Stimulated activated CD4-positive, alpha-beta T cell treated with anti-CD3 and anti-CD28 coated beads, Interleukin-15, amount 100 ng/mL, for 48 hours (primary cell): ENCODE results near the gene TLR10.

Experiments used
- DNase-seq, 2 donors: peaks; one replicate each; pipeline ENCODE4 v3.0.0-alpha.2; 2020; ENCODE audit warnings: low read depth in 2 of 2

Gene TLR10

DNA sequence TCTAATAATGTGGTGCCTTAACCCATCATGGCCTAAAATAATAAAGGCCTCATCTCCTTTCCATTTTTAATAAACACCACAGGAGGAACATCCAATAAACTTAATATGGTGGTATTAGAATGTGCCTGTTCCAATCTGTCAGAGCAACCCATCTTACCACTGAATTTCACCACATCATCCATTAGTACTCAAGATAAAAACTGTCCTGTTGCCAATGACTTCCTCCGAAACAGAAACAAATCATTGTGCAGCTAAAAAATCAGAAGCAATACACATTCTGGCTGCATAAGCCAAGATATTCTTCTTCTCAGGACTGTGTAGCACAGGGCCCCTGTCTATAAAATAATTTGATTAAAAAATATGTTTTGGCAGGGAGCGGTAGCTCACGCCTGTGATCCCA lies 18.5 kb downstream of the TLR10 start:
- DNase-seq: no peak

DNA sequence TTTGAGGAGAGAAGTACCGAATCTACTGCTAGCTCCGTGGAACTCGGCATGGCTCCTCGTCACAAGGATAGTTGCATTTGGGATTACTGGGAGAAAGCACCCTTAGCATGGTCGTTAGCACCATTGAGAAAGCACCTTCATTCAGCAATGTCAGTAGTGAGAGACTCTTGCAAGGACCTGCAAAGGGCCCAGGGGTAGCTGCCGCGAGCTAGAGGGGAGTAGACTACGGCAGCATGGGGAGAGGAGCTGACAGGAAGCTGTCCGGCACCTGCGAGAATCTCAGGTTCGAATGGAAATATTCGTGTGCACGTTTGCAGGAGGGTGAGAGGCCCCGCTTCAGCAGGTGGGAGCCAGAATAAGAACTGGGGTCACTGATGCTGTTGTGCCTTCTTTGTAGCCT lies 20.2 kb downstream of the TLR10 start:
- no peak for DNase-seq

DNA sequence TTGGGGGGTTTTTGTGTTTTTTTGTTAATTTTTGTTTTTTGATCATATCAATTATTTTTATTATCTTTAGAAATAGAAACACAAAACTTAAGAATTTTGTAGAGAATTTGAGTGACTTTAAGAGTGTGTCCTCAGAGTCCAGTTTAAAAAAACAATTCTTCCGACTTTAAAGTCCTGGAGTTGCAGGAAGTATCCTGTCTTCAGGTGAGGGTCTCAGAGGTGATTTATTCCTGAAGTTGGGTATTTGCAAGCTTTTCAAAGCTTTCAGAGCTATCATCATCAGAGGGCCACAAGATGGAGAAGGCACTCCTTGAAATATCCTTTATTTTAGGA lies 23.0 kb downstream of the TLR10 start:
- no peak for DNase-seq

DNA sequence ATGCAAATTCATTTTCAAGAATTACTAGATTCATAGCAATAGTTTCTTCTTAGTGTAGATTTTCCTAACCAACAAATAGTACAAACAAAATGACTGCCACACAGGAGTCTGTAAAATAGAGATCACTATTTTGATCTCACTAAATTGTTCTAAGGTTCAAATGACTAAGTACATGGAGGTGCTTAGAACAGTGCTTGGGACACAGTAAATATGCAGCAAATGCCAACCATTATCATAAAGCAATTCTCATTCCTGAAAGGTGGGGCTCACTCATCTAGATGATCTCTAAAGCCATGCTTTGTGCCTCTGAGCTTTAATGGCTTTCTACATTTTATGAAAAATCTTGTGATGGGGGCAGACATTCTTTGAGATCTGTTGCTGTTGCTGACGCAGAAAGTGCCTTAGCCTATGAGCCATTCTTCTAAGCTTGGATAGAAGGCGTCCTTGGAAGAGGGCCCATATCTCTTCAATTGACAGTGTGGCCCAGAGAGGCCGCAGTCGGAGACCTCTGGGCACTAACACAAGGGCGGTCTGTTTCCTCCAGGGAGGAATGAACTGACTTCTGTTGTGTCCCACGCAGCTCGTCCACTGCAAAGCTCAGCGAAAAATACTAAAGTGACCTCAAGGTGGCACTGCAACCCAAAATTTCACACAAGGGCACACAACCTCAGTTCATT lies 23.5 kb downstream of the TLR10 start:
- DNase-seq: peak; percentile 29 to 33

DNA sequence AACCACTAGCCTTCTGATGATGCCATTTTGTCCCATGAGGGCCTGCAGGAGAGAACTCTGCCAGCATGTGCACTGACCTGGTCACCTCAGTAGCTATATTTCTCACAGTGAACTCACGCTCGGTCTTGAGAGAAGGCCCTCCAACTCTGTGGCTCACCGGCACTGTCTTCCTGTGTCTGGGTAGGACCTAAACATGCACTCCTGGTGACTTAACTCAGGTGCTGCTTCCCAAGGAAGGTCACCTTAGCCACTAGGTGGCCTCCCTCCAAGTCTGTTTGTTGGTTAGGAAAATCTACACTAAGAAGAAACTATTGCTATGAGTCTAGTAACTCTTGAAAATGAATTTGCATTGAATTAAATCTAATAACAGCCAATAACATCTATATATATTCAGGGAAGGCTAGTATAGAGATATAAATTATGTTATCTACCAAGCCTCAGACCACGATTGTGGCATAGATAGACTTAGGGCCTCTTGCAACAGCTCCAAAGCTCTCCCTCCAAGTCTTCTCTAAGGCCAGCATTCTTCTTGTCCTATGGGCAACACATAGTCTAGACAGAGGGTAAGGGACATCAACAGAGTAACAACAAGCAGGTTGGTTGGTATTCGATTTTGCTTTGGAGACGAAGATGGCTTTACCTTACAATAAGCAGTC lies 24.7 kb downstream of the TLR10 start:
- no peak for DNase-seq

DNA sequence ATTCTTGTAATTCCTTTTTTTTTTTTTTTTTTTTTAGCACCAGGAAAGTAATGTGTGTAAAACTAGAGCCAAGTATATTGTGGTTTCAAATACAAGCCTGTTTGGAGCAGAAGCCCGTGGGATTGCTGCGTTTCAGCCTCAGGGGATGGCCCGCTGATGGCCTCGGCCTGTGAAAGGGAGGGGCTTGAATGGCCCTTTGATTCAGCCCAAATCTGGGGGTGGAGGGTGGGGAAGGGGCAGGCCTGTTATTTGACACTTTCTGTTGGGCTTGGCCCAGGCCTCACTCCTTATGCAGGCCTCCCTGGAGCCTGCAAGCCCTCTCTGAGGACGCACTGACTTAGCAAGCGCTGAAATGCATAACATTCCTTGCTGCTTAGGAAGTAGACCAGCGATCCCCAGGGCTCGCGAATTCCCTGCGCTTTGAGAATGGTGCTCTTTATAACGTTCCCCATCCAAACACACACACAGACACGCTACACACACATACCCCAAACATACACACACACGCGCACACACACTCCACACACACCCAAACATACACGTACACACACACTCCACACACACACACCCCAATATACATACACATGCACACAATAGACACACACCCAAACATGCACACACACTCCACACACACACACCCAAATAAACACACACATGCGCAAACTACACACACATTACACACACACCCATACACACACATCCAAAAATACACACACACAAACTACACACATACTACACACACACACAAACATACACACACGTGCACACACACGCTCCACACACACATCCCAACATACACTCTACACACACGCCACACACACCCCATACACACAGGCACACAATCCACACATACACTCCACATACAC lies 29.6 kb downstream of the TLR10 start:
- DNase-seq: no peak

DNA sequence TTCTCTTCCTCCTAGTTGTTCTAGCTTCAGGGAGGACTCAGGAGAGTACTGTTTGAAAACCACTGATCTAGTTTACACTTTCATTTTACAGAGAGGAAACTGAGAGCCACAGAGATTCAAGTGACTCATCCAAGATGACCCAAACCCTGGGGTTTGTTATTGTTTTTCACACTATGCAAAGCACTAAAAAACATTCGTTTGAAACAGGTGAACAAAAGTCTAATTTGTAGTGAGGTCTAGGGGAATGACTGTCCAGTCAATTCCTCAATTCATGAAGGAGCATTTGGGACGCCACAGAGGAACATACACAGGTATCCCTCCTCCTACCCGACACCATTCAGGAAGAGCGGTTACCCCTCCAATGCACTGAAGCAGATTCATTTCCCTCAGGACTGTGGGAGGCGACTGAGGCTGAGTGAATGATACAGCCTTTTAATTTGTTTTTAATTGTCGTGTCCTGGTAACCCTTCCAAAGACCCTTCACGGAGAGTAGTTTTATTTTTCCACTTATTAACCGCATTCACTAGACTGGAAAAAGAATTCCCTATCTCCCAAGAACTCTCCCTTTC lies 30.3 kb downstream of the TLR10 start:
- DNase-seq: no peak

DNA sequence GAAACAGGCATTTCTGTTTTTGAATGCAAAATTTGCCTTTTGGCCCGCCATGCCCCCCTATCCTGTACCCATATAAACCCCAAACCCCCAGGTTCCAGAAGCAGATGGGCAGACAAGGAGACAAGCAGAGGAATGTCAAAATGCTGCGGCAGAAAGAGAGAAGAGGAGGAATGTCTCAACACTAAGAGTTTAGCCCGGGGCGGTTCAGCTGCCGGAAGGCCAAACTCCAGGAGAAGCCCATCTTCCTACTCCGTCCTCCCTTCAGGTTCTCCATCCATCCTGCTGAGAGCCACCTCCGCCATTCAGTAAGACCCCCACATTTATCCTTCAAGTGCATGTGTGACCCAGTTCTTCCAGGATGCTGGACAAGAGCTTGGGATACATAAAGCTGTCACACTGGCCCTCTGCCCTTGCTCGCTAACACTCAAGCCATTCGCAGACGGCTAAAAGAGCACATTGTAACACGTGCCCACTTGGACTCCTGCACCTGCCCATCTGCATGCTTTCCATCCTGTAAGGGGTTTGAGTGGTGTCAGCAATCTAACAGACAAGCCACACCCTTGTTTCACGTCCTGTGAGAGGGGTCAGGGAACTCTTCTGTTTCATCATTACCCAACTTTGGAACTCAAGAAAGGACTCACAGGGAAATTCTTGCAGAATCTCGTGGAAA lies 31.3 kb downstream of the TLR10 start:
- no peak for DNase-seq

DNA sequence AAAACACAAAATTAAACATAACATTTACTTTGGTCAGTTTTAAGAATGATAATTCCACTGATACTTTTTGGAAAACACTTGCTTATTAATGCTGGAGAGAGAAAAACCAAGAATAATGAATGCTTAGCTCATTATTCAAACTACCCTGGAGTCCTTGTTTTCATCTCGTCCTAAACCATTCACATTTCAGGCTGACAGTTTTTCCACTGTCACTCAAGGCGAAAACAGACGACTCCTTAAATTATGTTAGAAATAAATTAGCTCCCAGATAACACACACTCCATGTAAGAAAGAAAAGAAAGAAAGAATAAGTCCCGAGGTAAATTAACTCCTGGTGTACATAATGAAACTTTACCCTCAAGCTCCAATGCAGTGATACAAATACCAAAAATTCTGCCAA lies 33.5 kb downstream of the TLR10 start:
- DNase-seq: no peak

DNA sequence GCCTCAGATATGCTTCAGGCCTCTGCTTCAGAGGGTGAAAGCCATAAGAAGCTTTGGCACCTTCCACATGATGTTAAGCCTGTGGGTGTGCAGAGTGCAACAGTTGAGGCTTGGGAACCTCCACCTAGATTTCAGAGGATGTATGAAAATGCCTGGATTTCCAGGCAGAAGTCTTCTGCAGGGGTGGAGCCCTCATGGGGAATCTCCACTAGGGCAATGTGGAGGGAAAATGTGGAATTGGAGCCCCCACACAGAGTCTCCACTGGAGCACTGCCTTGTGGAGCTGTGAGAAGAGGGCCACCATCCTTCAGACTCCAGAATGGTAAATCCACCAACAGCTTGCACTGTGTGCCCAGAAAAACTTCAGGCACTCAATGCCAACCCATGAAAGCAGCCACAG lies 35.2 kb downstream of the TLR10 start:
- no peak for DNase-seq

DNA sequence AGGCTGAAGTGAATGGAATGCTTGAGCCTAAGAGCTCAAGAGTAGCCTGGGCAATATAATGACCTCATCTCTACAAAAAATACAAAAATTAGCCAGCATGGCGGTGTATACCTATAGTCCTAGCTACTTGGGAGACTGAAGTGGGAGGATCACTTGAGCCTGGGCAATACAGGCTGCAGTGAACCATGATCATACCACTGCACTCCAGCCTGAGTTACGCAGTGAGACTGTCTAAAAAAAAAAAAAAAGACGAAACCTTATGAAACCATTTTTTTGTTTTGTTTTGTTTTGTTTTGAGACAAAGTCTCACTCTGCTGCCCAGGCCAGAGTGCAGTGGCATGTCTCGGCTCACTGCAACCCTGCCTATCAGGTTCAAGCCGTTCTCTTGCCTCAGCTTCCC lies 36.9 kb downstream of the TLR10 start:
- no peak for DNase-seq

DNA sequence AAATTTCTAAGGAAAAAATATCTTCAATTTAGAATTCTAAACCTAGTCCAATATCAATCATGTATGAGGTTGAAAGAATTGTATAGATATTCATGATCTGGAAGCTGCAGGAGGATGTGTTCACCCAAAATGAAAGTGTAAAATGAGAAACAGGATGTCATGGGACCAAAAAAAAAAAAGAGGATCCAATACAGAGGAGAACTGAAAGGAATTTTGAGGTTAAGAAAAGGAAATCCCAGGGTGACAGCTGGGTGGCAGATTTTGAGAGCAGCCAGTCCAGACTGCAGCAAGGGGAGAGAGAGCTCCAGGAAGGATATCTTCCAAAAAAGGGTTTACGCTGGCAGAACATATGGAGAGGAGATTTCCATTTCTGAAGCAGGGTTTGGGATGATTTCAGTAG lies 38.9 kb downstream of the TLR10 start:
- DNase-seq: no peak

DNA sequence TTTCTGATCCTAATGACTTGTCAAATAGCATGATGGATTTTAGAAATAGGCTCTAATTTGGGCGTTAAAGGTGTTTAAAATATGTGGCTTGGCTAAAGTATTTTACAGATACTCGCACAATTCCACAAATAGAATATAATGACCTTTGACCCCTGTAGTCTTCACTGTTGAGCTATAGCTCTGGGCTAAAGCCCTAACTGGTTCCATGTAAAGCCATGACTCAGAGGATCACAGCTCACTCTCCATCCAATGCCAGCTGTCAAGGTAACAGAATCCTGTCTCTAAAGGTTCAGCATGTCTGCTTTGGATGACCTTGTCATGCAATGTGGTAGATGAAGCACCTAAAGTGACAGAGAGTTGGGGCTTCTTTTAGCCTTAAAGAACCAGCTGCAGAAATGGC lies 42.5 kb downstream of the TLR10 start:
- DNase-seq: no peak

DNA sequence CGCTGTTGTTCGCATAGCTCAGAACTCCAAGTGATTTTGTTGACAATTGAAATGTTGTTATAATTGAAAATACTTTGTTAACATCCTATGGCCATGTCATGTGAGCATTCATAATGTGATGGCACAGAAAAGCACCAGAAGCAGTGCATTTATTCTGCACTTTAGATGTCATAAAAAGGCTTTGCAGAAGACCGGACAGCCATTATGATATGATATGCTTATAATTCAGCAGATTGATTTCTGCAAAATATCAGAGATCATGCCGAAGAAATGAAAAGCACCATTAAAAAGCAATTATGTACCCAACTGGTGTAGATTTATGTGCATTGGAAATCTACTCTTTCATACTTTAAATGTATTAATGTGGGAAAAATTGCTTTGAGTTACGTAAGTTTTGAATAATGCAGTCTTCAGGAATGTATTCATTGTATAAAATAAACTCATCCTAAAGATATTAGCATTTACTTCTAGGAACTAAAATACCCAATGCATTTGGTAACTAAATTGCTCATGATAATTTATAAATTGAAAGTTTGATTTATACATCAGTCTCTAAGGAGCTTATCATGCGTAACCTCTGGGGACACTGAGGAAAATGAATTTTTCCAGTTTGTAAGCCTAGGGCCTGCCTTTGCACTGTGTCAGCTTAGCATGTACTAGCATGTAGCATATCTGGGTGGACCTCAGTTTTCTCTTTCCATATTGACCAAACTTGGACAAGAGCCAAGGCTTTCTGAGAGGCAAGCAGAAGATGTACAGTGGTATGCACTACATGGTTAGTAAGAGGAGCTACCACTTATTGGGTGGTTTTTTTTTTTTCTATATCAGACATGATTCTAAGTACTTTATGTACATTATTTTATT lies 43.6 kb downstream of the TLR10 start:
- DNase-seq: no peak

DNA sequence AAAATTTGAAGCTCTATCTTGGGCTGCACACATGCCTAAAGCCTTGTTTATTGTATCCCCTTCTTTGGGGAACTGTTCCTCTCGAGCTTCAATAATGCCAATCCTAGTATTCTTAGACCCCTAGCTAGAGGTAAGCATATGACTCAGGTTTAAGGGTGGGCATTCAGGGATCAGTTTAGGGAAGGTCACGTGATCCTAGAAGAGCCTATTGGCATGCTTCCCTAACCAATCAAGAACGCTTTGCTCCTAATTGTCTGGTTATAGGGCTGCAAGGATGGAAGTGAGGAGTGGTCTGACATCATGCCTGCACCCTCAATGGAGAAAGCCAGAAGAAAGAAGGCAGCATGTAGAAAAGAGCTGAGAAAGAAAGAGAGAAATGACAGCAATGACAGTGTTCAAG lies 46.9 kb downstream of the TLR10 start:
- no peak for DNase-seq

DNA sequence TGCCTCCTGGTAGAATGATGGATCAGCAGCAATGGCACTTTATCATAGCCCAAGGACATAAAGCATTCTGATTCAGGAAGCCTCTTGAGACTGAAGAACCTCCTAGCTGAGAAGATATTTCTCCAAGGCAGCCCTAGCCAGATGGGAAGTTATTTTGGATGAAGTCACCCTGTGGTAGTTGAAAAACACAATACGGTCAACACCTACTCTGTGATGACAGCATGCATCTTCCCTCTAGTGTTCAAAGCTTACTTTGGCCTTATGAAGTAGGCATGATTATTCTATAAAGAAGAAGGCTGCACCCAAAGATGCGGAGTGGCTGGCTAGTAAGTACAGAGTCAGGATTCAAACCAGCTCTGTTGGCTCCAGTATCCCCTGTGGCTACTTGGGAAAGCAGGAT lies 47.9 kb downstream of the TLR10 start:
- no peak for DNase-seq

DNA sequence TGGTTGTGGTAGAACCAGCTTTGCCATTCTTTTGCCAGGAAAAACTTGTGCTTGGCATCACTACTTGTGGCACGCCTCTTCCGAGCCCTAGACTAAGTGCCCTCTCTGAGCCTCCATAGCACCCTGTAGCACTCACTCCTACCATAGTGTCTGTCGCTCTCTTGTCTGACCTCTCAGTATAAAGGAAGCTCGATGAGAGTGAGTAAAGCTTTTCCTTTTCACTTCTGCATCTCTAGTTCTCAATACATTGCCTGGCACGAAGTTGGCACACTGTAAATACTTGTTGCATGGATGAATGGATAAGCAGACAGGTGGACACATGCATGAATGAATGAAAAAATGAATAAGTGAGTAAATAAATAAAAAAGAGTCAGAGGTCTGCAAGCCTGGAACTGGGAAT lies 48.3 kb downstream of the TLR10 start:
- DNase-seq: no peak

DNA sequence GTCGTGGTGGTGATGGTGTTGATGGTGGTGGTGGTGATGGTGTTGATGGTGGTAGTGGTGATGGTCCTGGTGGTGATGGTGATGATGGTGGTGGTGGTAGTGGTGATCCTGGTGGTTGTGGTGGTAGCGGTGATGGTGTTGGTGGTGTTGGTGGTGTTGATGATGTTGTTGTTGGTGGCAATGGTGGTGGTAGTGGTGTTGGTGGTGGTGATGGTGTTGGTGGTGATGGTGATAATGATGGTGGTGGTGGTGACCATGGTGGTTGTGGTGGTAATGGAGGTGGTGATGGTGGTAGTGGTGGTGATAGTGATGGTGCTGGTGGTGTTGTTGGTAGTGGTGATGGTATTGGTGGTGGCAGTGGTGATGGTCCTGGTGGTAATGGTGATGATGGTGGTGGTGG lies 49.1 kb downstream of the TLR10 start:
- no peak for DNase-seq

DNA sequence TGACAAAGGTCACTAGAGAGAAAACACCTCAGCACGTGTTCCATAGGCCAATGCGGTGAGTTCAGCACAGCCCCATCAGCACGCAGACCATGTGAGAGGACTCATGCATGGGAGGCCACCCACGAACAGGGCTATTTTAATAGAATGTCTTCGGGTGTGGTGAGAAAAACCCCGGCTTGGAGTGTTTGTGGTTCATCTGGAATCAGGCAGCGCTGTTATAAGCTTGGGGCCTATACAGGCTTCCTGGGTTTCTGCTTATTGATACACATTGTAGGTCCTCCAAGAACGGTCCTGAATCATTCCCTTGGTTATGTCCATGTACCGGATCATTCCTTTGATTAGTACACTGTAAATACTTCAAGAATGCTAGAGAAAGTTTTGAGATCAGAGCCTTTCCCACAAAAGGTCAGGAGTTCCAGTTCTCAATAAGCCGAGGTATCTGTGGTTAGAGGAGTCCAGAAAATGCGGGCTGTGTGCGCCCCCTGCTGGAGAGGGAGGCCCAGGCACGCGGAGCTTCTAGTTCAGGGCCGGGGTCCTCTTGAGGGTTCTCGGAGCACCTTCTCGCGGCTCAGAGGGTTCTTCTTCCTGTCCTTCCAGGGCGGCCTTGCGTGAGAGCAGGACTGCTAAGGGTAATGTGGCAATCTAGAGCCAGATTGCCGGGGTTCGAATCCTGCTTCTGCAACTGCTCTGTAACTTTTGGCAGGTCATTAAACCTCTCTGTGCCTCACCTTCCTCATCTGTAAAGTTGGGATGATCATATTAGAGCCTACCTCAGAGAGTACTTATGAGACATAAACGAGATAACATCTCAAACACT lies 51.8 kb downstream of the TLR10 start:
- peak; percentile 71 to 73 for DNase-seq

DNA sequence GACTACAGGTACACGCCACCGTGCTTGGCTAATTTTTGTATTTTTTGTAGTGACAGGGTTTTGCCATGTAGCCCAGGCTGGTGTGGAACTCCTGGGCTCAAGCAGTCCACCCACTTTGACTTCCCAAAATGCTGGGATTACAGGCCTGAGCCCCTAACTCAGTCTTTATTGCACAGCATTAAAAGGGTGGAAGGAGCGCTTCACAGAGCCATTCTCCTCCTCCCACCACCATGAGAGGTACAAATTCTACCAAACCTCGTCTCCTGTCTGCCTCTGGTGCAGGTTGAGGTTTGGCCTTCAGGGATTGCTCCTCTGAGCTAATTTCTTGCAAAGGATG lies 52.3 kb downstream of the TLR10 start:
- DNase-seq: no peak
